K562 (cell line): ENCODE measurements around the gene PPP1R13B.

Experiments
- GTF2A2 ChIP-seq: IDR thresholded peaks from 2 replicates; pipeline ENCODE4 v1.6.1; 2016; ENCODE audit warnings: mild to moderate bottlenecking, missing genetic modification characterization, missing compliant biosample characterization
- HDGF ChIP-seq: fragments of 450-650 bp; IDR thresholded peaks from 2 replicates; pipeline ENCODE4 v1.6.1; 2016
- MED1 ChIP-seq: sonication (generic); formaldehyde crosslinking; IDR thresholded peaks from 2 replicates; pipeline ENCODE4 v1.8.1; 2023; ENCODE audit warnings: missing genetic modification reagents, borderline replicate concordance
- POLR2A ChIP-seq: fragments of 450-650 bp; conservative IDR thresholded peaks from 2 replicates; pipeline ENCODE4 v1.6.1; 2016
- RAD51 ChIP-seq: fragments of 450-650 bp; IDR thresholded peaks from 2 replicates; pipeline ENCODE4 v1.7.1; 2016; ENCODE audit warnings: low read depth, mild to moderate bottlenecking, borderline replicate concordance
- TFE3 ChIP-seq: fragments of 450-650 bp; formaldehyde crosslinking; IDR thresholded peaks from 2 replicates; pipeline ENCODE4 v1.4.0; 2020; ENCODE audit warnings: mild to moderate bottlenecking, mixed read lengths
- ZBED1 ChIP-seq: IDR thresholded peaks from 2 replicates; pipeline ENCODE4 v1.6.1; 2014
- ZNF217 ChIP-seq: sonication (generic); formaldehyde crosslinking; IDR thresholded peaks from 2 replicates; pipeline ENCODE4 v1.8.0; 2022; ENCODE audit warnings: mild to moderate bottlenecking, missing genetic modification reagents

- TF ChIP-seq ZNF217 (CRISPR knock-in tag) = no peak
- no peak for TF ChIP-seq RAD51
- no peak for TF ChIP-seq MED1 (CRISPR knock-in tag)
- no peak for TF ChIP-seq GTF2A2 (tag)
- TF ChIP-seq POLR2A = no peak
- TF ChIP-seq ZBED1 = no peak
- no peak for TF ChIP-seq HDGF
- no peak for TF ChIP-seq TFE3 (CRISPR knock-in tag)
Measured at GRCh38 chr14:103820908-103821307, 26.5 kb downstream of the PPP1R13B start.
